Neuron (in vitro differentiated cells): ENCODE data around the gene HSD17B13.

Experiments
- H2AFZ ChIP-seq: one replicate; pipeline ENCODE4 v1.6.1; 2013; ENCODE audit warnings: low read depth, mild to moderate bottlenecking, inconsistent platforms, low read length, moderate library complexity
- H3K27me3 ChIP-seq: one replicate; pipeline ENCODE4 v1.6.1; 2013; ENCODE audit warnings: low read length; ENCODE audit not compliant: insufficient read depth
- H3K36me3 ChIP-seq: one replicate; pipeline ENCODE4 v1.6.1; 2013; ENCODE audit warnings: low read length; ENCODE audit not compliant: insufficient read depth
- H3K4me1 ChIP-seq: one replicate; pipeline ENCODE4 v1.6.1; 2013; ENCODE audit warnings: low read length; ENCODE audit not compliant: insufficient read depth
- H3K4me3 ChIP-seq: 2 replicates; pipeline ENCODE4 v1.5.1; 2013; ENCODE audit warnings: mild to moderate bottlenecking, low read length, moderate library complexity
- H3K9me3 ChIP-seq: one replicate; pipeline ENCODE4 v1.6.1; 2013; ENCODE audit warnings: low read length

Gene HSD17B13

GRCh38 chr4:87322754-87323153 lies at the start of gene HSD17B13:
Gene HSD17B13, minus strand, starts transcription at chr4:87322882. Its CDS starts 41 bp downstream, at chr4:87322841.
- H3K4me3 ChIP-seq, result no peak within 1 kb of the TSS
- H3K27me3 ChIP-seq, result no peaks in the 10 kb centered on the region
- H3K9me3 ChIP-seq, result peaks cover 2% of the 10 kb centered on the region
- H2AFZ ChIP-seq, result no peak within 1 kb of the TSS
- H3K4me1 ChIP-seq, result no peaks in the 10 kb centered on the region
- no peaks in the 10 kb centered on the region for H3K36me3 ChIP-seq

- H3K36me3 ChIP-seq, result peaks cover 36% of the 10 kb centered on the region
- H3K9me3 ChIP-seq, result peaks cover 2% of the 10 kb centered on the region
- H3K4me1 ChIP-seq, result no peaks in the 10 kb centered on the region
- no peaks in the 10 kb centered on the region for H3K27me3 ChIP-seq
- no peak overlapping the region for H3K4me3 ChIP-seq
- H2AFZ ChIP-seq, result no peak overlapping the region
These were observed 47.4 kb upstream of the HSD17B13 start for GRCh38 chr4:87370068-87370467.

- H3K36me3 ChIP-seq, result peaks cover 35% of the 10 kb centered on the region
- H3K4me1 ChIP-seq, result no peaks in the 10 kb centered on the region
- H3K27me3 ChIP-seq, result no peaks in the 10 kb centered on the region
- H2AFZ ChIP-seq, result no peak overlapping the region
- H3K4me3 ChIP-seq, result no peak overlapping the region
- peaks cover 1% of the 10 kb centered on the region for H3K9me3 ChIP-seq
These were observed 44.0 kb upstream of the HSD17B13 start for GRCh38 chr4:87366521-87367162.

- H3K36me3 ChIP-seq, result peaks cover 26% of the 10 kb centered on the region
- H3K9me3 ChIP-seq, result no peaks in the 10 kb centered on the region
- no peaks in the 10 kb centered on the region for H3K27me3 ChIP-seq
- no peaks in the 10 kb centered on the region for H3K4me1 ChIP-seq
- no peak overlapping the region for H2AFZ ChIP-seq
- no peak overlapping the region for H3K4me3 ChIP-seq
These were observed 42.7 kb upstream of the HSD17B13 start for GRCh38 chr4:87365348-87365747.

GRCh38 chr4:87363552-87363951 lies 40.9 kb upstream of the HSD17B13 start:
- Histone ChIP-seq H3K9me3 (peaks cover 3% of the 10 kb centered on the region), H3K4me3 (no peak overlapping the region), H3K27me3 (no peaks in the 10 kb centered on the region), H2AFZ (no peak overlapping the region), H3K4me1 (no peaks in the 10 kb centered on the region), H3K36me3 (peaks cover 32% of the 10 kb centered on the region)

- Histone ChIP-seq H3K9me3 (peaks cover 3% of the 10 kb centered on the region), H2AFZ (no peak overlapping the region), H3K4me1 (no peaks in the 10 kb centered on the region), H3K36me3 (peaks cover 30% of the 10 kb centered on the region), H3K27me3 (no peaks in the 10 kb centered on the region), H3K4me3 (no peak overlapping the region)
These were observed 37.8 kb upstream of the HSD17B13 start for GRCh38 chr4:87360338-87360935.

- no peaks in the 10 kb centered on the region for H3K4me1 ChIP-seq
- peaks cover 3% of the 10 kb centered on the region for H3K9me3 ChIP-seq
- peaks cover 21% of the 10 kb centered on the region for H3K36me3 ChIP-seq
- H2AFZ ChIP-seq, result no peak overlapping the region
- no peaks in the 10 kb centered on the region for H3K27me3 ChIP-seq
- no peak overlapping the region for H3K4me3 ChIP-seq
These were observed 36.6 kb upstream of the HSD17B13 start for GRCh38 chr4:87359258-87359657.

- H3K27me3 ChIP-seq, result no peaks in the 10 kb centered on the region
- no peak overlapping the region for H2AFZ ChIP-seq
- no peaks in the 10 kb centered on the region for H3K4me1 ChIP-seq
- peaks cover 3% of the 10 kb centered on the region for H3K9me3 ChIP-seq
- H3K36me3 ChIP-seq, result peaks cover 15% of the 10 kb centered on the region
- H3K4me3 ChIP-seq, result no peak overlapping the region
These were observed 34.3 kb upstream of the HSD17B13 start for GRCh38 chr4:87356832-87357526.

- peaks cover 3% of the 10 kb centered on the region for H3K9me3 ChIP-seq
- no peaks in the 10 kb centered on the region for H3K27me3 ChIP-seq
- no peak overlapping the region for H3K4me3 ChIP-seq
- H3K36me3 ChIP-seq, result peaks cover 11% of the 10 kb centered on the region
- no peaks in the 10 kb centered on the region for H3K4me1 ChIP-seq
- H2AFZ ChIP-seq, result no peak overlapping the region
These were observed 31.8 kb upstream of the HSD17B13 start for GRCh38 chr4:87354168-87355102.

GRCh38 chr4:87353592-87353991 lies 30.9 kb upstream of the HSD17B13 start:
- Histone ChIP-seq H3K27me3 (no peaks in the 10 kb centered on the region), H3K9me3 (no peaks in the 10 kb centered on the region), H3K4me3 (no peak overlapping the region), H3K36me3 (peaks cover 9% of the 10 kb centered on the region), H2AFZ (no peak overlapping the region), H3K4me1 (no peaks in the 10 kb centered on the region)

- peaks cover 5% of the 10 kb centered on the region for H3K9me3 ChIP-seq
- no peaks in the 10 kb centered on the region for H3K4me1 ChIP-seq
- no peak overlapping the region for H2AFZ ChIP-seq
- H3K4me3 ChIP-seq, result no peak overlapping the region
- H3K36me3 ChIP-seq, result peaks cover 8% of the 10 kb centered on the region
- H3K27me3 ChIP-seq, result no peaks in the 10 kb centered on the region
These were observed 22.5 kb upstream of the HSD17B13 start for GRCh38 chr4:87345139-87345538.

- Histone ChIP-seq H3K27me3 (no peaks in the 10 kb centered on the region), H3K4me1 (no peaks in the 10 kb centered on the region), H3K9me3 (peaks cover 5% of the 10 kb centered on the region), H3K36me3 (peaks cover 8% of the 10 kb centered on the region), H2AFZ (no peak overlapping the region), H3K4me3 (no peak overlapping the region)
These were observed 20.2 kb upstream of the HSD17B13 start for GRCh38 chr4:87342872-87343271.
